ENCODE data around the gene KIR3DL1. TPM values are rescaled to one million over a fixed set of nuclear protein-coding genes. Genes with fewer than 3 reads are reported as not detected.
"Not testable (repeated sequence)": the region's sequence is repeated elsewhere in the genome, so short reads cannot be mapped to it uniquely, and the experiment has no call there.

KIR3DL1 gene
- polyA plus RNA-seq, 1 of the 3 experiments (the other 2 are of a cell fraction): not detected

DNA sequence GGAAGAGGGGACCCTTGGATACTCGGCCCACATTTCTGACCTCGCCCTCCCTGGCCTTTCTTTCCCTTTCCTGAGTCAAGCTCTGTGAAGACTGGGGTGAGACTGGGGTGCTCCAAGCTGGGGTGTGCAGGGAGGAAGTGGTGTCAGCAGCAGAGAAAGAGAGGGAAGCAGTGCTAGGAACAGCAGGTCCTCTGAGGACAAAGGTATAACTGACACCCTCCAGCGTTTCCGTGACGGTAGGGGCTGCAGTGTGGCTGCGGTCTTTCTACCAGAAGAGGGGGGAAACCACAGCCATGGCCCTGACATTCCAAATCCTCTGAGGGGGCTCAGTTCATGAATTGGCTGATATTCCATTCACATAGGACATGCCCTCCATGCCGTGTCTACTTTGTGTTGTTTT, 35.1 kb downstream of the KIR3DL1 start (continued):
- TF ChIP-seq MEF2A (IDR thresholded peaks at IDR 0.05; ENCODE audit: borderline replicate concordance, low read depth) (no peak), MXI1 (IDR thresholded peaks at IDR 0.05; ENCODE audit: low read depth, low read length) (no peak), ELF1 (IDR thresholded peaks at IDR 0.05) (no peak), GATA2 (CRISPR knock-in tag; IDR thresholded peaks at IDR 0.05) (no peak), SIN3A (IDR thresholded peaks at IDR 0.05; ENCODE audit: borderline replicate concordance, low read depth, low read length) (no peak), TEAD4 (IDR thresholded peaks at IDR 0.05; ENCODE audit: borderline replicate concordance, insufficient read depth) (no peak)

DNA sequence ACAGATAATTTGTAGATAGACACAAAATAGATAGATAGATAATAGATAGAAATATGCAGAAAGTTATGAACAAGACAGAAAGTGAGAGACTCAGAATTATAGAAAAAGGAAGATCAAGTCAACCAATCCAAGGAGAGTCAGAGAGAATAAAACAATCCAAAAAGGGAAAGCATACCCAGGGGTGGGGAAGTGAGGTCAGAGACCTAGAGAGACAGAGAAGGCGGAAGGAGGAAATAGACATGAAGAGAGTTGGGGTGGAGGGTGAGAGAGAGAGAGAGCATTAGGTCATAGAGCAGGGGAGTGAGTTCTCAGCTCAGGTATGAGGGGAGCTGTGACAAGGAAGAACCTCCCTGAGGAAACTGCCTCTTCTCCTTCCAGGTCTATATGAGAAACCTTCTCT, 39.0 kb downstream of the KIR3DL1 start:
- H3K4me3 ChIP-seq (ENCODE audit: low read depth in 2 of 2, low read length in 1 of 2); H3K36me3 ChIP-seq (replicated peaks in 1 of 2; ENCODE audit: control insufficient read depth in 1 of 2, insufficient read depth in 2 of 2, low read length in 1 of 2); H3F3A ChIP-seq (replicated peaks; ENCODE audit: insufficient read depth); POLR2A ChIA-PET; H3K79me2 ChIP-seq (ENCODE audit: insufficient read depth); H4K20me1 ChIP-seq (ENCODE audit: insufficient read depth); H2AFZ ChIP-seq (ENCODE audit: low read depth); H3K9me2 ChIP-seq; CTCF ChIA-PET; H3K27me3 ChIP-seq (ENCODE audit: insufficient read depth); H3K27ac ChIP-seq (ENCODE audit: low read depth in 2 of 2, low read length in 1 of 2); H3K9ac ChIP-seq; H3K4me1 ChIP-seq (ENCODE audit: control insufficient read depth in 1 of 2, insufficient read depth in 2 of 2, low read depth in 1 of 2, low read length in 1 of 2); H3K4me2 ChIP-seq; DNase-seq; H3K9me3 ChIP-seq: not testable (repeated sequence)
- 2% methylated on average over 1 of the region's 1 CpG for WGBS (ENCODE audit: low lambda C conversion rate)

DNA sequence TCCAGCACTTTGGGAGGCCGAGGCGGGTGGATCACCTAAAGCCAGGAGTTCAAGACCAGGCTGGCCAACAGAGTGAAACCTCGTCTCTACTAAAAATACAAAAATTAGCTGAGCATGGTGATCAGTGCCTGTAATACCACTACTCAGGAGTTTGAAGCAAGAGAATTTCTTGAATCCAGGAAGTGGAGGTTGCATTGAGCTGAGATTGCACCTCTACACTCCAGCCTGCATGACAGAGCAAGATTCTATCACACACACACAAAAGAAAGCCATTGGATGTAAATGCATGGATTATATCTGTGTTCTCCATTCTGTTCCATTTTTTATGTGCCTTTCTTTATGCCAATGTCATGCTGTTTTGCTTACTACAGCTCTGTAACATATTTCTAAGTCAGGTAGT, 42.2 kb downstream of the KIR3DL1 start:
- H3K9me3 ChIP-seq; CTCF ChIA-PET; DNase-seq; H3K36me3 ChIP-seq (replicated peaks in 1 of 2; ENCODE audit: control insufficient read depth in 1 of 2, insufficient read depth in 2 of 2, low read length in 1 of 2); H3K9me2 ChIP-seq; H3K4me2 ChIP-seq; H2AFZ ChIP-seq (ENCODE audit: low read depth); H4K20me1 ChIP-seq (ENCODE audit: insufficient read depth); H3F3A ChIP-seq (replicated peaks; ENCODE audit: insufficient read depth); H3K79me2 ChIP-seq (ENCODE audit: insufficient read depth); H3K27ac ChIP-seq (ENCODE audit: low read depth in 2 of 2, low read length in 1 of 2); H3K4me3 ChIP-seq (ENCODE audit: low read depth in 2 of 2, low read length in 1 of 2); H3K27me3 ChIP-seq (ENCODE audit: insufficient read depth); H3K4me1 ChIP-seq (ENCODE audit: control insufficient read depth in 1 of 2, insufficient read depth in 2 of 2, low read depth in 1 of 2, low read length in 1 of 2); H3K9ac ChIP-seq; POLR2A ChIA-PET: not testable (repeated sequence)
- 3% methylated on average over 3 of the region's 3 CpGs for WGBS (ENCODE audit: low lambda C conversion rate)

DNA sequence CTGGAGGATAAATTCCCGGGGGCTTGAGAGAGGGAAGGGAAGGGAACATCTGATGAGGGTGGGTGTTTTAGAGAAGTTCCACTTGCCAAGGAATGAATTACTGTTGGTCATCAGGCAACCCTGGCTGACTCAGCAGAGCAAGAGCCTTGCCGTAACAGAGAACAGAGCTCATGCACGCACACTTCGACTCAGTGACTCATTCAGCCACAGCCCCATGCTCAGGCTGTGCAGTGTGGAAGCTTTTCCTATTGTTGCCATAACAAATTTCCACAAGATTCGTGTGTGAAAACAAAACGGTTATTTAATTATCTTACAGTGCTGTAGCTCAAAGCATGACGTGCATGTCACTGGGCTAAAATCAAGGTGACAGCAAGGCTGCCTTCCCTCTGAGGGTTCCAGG, 43.2 kb downstream of the KIR3DL1 start:
- H3K27ac ChIP-seq (ENCODE audit: low read depth in 2 of 2, low read length in 1 of 2); H3K4me1 ChIP-seq (ENCODE audit: control insufficient read depth in 1 of 2, insufficient read depth in 2 of 2, low read depth in 1 of 2, low read length in 1 of 2); H3K9ac ChIP-seq; H2AFZ ChIP-seq (ENCODE audit: low read depth); H3K9me3 ChIP-seq; H3K9me2 ChIP-seq; H3K79me2 ChIP-seq (ENCODE audit: insufficient read depth); H3K4me3 ChIP-seq (ENCODE audit: low read depth in 2 of 2, low read length in 1 of 2); H3K36me3 ChIP-seq (replicated peaks in 1 of 2; ENCODE audit: control insufficient read depth in 1 of 2, insufficient read depth in 2 of 2, low read length in 1 of 2); POLR2A ChIA-PET; H3F3A ChIP-seq (replicated peaks; ENCODE audit: insufficient read depth); H3K4me2 ChIP-seq; DNase-seq; CTCF ChIA-PET; H4K20me1 ChIP-seq (ENCODE audit: insufficient read depth); H3K27me3 ChIP-seq (ENCODE audit: insufficient read depth): not testable (repeated sequence)
- WGBS (ENCODE audit: low lambda C conversion rate): 4% methylated on average over 7 of the region's 7 CpGs

DNA sequence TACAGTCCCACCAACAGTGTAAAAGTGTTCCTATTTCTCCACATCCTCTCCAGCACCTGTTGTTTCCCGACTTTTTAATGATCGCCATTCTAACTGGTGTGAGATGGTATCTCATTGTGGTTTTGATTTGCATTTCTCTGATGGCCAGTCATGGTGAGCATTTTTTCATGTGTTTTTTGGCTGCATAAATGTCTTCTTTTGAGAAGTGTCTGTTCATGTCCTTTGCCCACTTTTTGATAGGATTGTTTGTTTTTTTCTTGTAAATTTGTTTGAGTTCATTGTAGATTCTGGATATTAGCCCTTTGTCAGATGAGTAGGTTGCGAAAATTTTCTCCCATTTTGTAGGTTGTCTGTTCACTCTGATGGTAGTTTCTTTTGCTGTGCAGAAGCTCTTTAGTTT, 47.2 kb downstream of the KIR3DL1 start:
- H2AFZ ChIP-seq (ENCODE audit: low read depth); CTCF ChIA-PET; H4K20me1 ChIP-seq (ENCODE audit: insufficient read depth); POLR2A ChIA-PET; H3K27me3 ChIP-seq (ENCODE audit: insufficient read depth); H3K9me3 ChIP-seq; H3K36me3 ChIP-seq (replicated peaks in 1 of 2; ENCODE audit: control insufficient read depth in 1 of 2, insufficient read depth in 2 of 2, low read length in 1 of 2); H3K4me1 ChIP-seq (ENCODE audit: control insufficient read depth in 1 of 2, insufficient read depth in 2 of 2, low read depth in 1 of 2, low read length in 1 of 2); H3K9ac ChIP-seq; H3K4me3 ChIP-seq (ENCODE audit: low read depth in 2 of 2, low read length in 1 of 2); H3K4me2 ChIP-seq; H3K27ac ChIP-seq (ENCODE audit: low read depth in 2 of 2, low read length in 1 of 2); H3K9me2 ChIP-seq; H3K79me2 ChIP-seq (ENCODE audit: insufficient read depth); DNase-seq; H3F3A ChIP-seq (replicated peaks; ENCODE audit: insufficient read depth): not testable (repeated sequence)
- 69% methylated on average over 2 of the region's 3 CpGs for whole genome bisulfite sequencing (ENCODE audit: low lambda C conversion rate)
